GM23338 (cell line): ENCODE data around the gene FUT6. TPM values are rescaled to one million over a fixed set of nuclear protein-coding genes. Genes with fewer than 3 reads are reported as not detected.

Experiments
- ATAC-seq: fragments of 200-7000 bp; cut with Tn5 transposase; 3 replicates; pipeline ENCODE4 v1.9.1; 2020
- DNase-seq: peaks from one replicate; pipeline ENCODE4 v3.0.0-alpha.2; 2015; ENCODE audit warnings: low spot score
- H2AFZ ChIP-seq: fragments of 200-600 bp; sonication (generic); 2 replicates; pipeline ENCODE4 v1.8.0; 2016; ENCODE audit warnings: antibody characterized with exemption, mild to moderate bottlenecking, moderate library complexity
- H3F3A ChIP-seq: fragments of 200-600 bp; sonication (generic); replicated peaks from 2 replicates; pipeline ENCODE4 v1.8.0; 2017; ENCODE audit warnings: antibody characterized with exemption, mixed run types, low read depth
- H3K27ac ChIP-seq: fragments of 200-600 bp; sonication (generic); 2 replicates; pipeline ENCODE4 v1.6.1; 2016; ENCODE audit warnings: low read depth
- H3K27me3 ChIP-seq: fragments of 200-600 bp; sonication (generic); 2 replicates; pipeline ENCODE4 v1.8.0; 2016; ENCODE audit warnings: mild to moderate bottlenecking, mixed run types, moderate library complexity; ENCODE audit not compliant: insufficient read depth
- H3K36me3 ChIP-seq: fragments of 200-600 bp; sonication (generic); 2 replicates; pipeline ENCODE4 v1.8.0; 2016; ENCODE audit warnings: mild to moderate bottlenecking; ENCODE audit not compliant: insufficient read depth
- H3K4me1 ChIP-seq: fragments of 200-600 bp; sonication (generic); 2 replicates; pipeline ENCODE4 v1.8.0; 2016; ENCODE audit warnings: mild to moderate bottlenecking, moderate library complexity; ENCODE audit not compliant: insufficient read depth
- H3K4me2 ChIP-seq: fragments of 200-600 bp; sonication (generic); 2 replicates; pipeline ENCODE4 v1.7.1; 2017; ENCODE audit warnings: mixed run types
- H3K4me3 ChIP-seq: fragments of 200-600 bp; sonication (generic); 2 replicates; pipeline ENCODE4 v1.6.1; 2016; ENCODE audit warnings: mixed run types
- H3K79me2 ChIP-seq: fragments of 200-600 bp; sonication (generic); replicated peaks from 2 replicates; pipeline ENCODE4 v1.8.0; 2017; ENCODE audit warnings: mild to moderate bottlenecking; ENCODE audit not compliant: insufficient read depth
- H3K9me2 ChIP-seq: fragments of 200-600 bp; sonication (generic); 2 replicates; pipeline ENCODE4 v1.8.0; 2017; ENCODE audit not compliant: insufficient read depth
- H4K20me1 ChIP-seq: fragments of 200-600 bp; sonication (generic); replicated peaks from 2 replicates; pipeline ENCODE4 v1.8.0; 2017; ENCODE audit warnings: mild to moderate bottlenecking; ENCODE audit not compliant: insufficient read depth
- H3K27ac Mint-ChIP-seq: 2 replicates; pipeline ENCODE4 v1.8.0; 2020; ENCODE audit warnings: inconsistent platforms, mild to moderate bottlenecking, moderate library complexity, mixed read lengths
- H3K27me3 Mint-ChIP-seq: 3 replicates; pipeline ENCODE4 v1.8.0; 2022; ENCODE audit warnings: low read depth, mild to moderate bottlenecking, moderate library complexity, mixed read lengths, inconsistent platforms; ENCODE audit not compliant: insufficient read depth, poor library complexity
- H3K36me3 Mint-ChIP-seq: 3 replicates; pipeline ENCODE4 v1.8.0; 2021; ENCODE audit warnings: low read depth, mild to moderate bottlenecking, inconsistent platforms, moderate library complexity, mixed read lengths
- H3K4me1 Mint-ChIP-seq: 3 replicates; pipeline ENCODE4 v1.8.0; 2020; ENCODE audit warnings: mild to moderate bottlenecking, inconsistent platforms, mixed read lengths
- H3K4me3 Mint-ChIP-seq: 3 replicates; pipeline ENCODE4 v1.8.0; 2021; ENCODE audit warnings: moderate library complexity, mild to moderate bottlenecking, inconsistent platforms, mixed read lengths
- H3K9me3 Mint-ChIP-seq: 3 replicates; pipeline ENCODE4 v1.8.0; 2020; ENCODE audit warnings: moderate library complexity, mild to moderate bottlenecking, inconsistent platforms, mixed read lengths
- CREB1 ChIP-seq: fragments of 250-450 bp; sonication (Bioruptor Pico); IDR thresholded peaks from 2 replicates; pipeline ENCODE4 v1.5.0; 2020; ENCODE audit warnings: low read depth, mild to moderate bottlenecking, moderate library complexity
- EZH2 ChIP-seq: fragments of 200-600 bp; sonication (generic); IDR thresholded peaks from one replicate; pipeline ENCODE4 v1.8.0; 2017; ENCODE audit warnings: antibody characterized with exemption, mild to moderate bottlenecking, low read depth; ENCODE audit not compliant: unreplicated experiment
- EZH2phosphoT487 ChIP-seq: fragments of 200-600 bp; sonication (generic); IDR thresholded peaks from one replicate; pipeline ENCODE4 v1.8.1; 2018; ENCODE audit warnings: antibody characterized with exemption; ENCODE audit not compliant: unreplicated experiment
- JUNB ChIP-seq: IDR thresholded peaks from one replicate; pipeline ENCODE4 v1.6.1; 2016; ENCODE audit warnings: antibody characterized with exemption; ENCODE audit not compliant: unreplicated experiment
- NANOG ChIP-seq: IDR thresholded peaks from 2 replicates; pipeline ENCODE4 v1.6.1; 2016; ENCODE audit warnings: antibody characterized with exemption, borderline replicate concordance
- STAT1 ChIP-seq: IDR thresholded peaks from one replicate; pipeline ENCODE4 v1.6.1; 2016; ENCODE audit warnings: antibody characterized with exemption; ENCODE audit not compliant: unreplicated experiment
- polyA plus RNA-seq: library from polyadenylated mRNA; unstranded; fragments of >200 nt; fragmentation: Nextera tagmentation; extraction: Ambion mirVana; gene quantifications from 2 replicates; pipeline ENCODE4 v1.2.1, GENCODE V29; 2016
- total RNA-seq: library from RNA; depleted of rRNA; stranded (reverse); fragments of >200 nt; shearing (Covaris generic); gene quantifications from 2 replicates; pipeline ENCODE4 v1.2.3, GENCODE V29; 2014
- TF ChIP-seq, protein P1 (sequence below): fragments of 250-450 bp; sonication (Bioruptor Pico); IDR thresholded peaks from 2 replicates; pipeline ENCODE4 v1.5.0; 2020; ENCODE audit warnings: mild to moderate bottlenecking, moderate library complexity
- TF ChIP-seq, protein P2 (sequence below): IDR thresholded peaks from 2 replicates; pipeline ENCODE4 v1.6.1; 2016; ENCODE audit warnings: antibody characterized with exemption

The FUT6 gene
- total and polyA plus RNA-seq, 2 experiments from 2014 or later: not detected

DNA sequence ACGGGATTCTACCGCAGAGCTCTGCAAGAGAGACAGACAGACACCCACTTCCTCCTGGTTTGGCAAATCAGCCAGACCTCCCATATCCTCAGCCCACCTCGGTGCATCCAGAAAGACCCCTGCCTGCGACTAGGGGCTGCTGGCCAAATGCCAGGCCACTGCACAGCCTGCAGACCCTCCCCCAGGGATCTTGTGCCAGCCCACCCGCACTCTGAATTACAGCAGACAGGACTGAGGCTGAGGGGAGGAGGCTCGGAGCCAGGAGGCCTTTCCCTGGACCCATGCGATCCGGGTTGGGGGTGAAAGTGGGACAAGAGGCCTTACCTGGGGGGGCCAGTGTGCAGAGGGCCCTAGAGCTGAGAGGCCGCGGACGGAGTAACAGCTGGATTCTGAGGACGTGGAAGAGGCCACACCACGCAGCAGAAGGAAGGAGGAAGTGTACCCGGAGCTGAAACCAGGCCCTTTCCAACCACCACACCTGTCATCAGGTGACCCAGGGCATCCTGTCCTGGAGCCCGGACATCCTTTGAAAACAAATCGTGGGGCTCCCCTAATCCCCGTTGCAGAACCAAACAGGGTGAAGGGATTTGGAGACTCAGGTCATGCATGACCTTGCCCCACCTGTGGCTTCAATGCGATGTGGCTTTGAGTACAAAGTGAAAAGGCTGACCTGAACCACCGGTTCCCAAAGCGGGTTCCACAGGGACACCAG lies 993 bp downstream of the FUT6 start (continued):
- TF ChIP-seq, protein P1, sequence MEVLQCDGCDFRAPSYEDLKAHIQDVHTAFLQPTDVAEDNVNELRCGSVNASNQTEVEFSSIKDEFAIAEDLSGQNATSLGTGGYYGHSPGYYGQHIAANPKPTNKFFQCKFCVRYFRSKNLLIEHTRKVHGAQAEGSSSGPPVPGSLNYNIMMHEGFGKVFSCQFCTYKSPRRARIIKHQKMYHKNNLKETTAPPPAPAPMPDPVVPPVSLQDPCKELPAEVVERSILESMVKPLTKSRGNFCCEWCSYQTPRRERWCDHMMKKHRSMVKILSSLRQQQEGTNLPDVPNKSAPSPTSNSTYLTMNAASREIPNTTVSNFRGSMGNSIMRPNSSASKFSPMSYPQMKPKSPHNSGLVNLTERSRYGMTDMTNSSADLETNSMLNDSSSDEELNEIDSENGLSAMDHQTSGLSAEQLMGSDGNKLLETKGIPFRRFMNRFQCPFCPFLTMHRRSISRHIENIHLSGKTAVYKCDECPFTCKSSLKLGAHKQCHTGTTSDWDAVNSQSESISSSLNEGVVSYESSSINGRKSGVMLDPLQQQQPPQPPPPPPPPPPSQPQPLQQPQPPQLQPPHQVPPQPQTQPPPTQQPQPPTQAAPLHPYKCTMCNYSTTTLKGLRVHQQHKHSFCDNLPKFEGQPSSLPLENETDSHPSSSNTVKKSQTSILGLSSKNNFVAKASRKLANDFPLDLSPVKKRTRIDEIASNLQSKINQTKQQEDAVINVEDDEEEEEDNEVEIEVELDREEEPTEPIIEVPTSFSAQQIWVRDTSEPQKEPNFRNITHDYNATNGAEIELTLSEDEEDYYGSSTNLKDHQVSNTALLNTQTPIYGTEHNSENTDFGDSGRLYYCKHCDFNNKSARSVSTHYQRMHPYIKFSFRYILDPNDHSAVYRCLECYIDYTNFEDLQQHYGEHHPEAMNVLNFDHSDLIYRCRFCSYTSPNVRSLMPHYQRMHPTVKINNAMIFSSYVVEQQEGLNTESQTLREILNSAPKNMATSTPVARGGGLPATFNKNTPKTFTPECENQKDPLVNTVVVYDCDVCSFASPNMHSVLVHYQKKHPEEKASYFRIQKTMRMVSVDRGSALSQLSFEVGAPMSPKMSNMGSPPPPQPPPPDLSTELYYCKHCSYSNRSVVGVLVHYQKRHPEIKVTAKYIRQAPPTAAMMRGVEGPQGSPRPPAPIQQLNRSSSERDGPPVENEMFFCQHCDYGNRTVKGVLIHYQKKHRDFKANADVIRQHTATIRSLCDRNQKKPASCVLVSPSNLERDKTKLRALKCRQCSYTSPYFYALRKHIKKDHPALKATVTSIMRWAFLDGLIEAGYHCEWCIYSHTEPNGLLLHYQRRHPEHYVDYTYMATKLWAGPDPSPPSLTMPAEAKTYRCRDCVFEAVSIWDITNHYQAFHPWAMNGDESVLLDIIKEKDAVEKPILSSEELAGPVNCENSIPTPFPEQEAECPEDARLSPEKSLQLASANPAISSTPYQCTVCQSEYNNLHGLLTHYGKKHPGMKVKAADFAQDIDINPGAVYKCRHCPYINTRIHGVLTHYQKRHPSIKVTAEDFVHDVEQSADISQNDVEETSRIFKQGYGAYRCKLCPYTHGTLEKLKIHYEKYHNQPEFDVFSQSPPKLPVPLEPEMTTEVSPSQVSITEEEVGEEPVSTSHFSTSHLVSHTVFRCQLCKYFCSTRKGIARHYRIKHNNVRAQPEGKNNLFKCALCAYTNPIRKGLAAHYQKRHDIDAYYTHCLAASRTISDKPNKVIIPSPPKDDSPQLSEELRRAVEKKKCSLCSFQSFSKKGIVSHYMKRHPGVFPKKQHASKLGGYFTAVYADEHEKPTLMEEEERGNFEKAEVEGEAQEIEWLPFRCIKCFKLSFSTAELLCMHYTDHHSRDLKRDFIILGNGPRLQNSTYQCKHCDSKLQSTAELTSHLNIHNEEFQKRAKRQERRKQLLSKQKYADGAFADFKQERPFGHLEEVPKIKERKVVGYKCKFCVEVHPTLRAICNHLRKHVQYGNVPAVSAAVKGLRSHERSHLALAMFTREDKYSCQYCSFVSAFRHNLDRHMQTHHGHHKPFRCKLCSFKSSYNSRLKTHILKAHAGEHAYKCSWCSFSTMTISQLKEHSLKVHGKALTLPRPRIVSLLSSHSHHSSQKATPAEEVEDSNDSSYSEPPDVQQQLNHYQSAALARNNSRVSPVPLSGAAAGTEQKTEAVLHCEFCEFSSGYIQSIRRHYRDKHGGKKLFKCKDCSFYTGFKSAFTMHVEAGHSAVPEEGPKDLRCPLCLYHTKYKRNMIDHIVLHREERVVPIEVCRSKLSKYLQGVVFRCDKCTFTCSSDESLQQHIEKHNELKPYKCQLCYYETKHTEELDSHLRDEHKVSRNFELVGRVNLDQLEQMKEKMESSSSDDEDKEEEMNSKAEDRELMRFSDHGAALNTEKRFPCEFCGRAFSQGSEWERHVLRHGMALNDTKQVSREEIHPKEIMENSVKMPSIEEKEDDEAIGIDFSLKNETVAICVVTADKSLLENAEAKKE (CRISPR knock-in tag): no peak
- TF ChIP-seq, protein P2, sequence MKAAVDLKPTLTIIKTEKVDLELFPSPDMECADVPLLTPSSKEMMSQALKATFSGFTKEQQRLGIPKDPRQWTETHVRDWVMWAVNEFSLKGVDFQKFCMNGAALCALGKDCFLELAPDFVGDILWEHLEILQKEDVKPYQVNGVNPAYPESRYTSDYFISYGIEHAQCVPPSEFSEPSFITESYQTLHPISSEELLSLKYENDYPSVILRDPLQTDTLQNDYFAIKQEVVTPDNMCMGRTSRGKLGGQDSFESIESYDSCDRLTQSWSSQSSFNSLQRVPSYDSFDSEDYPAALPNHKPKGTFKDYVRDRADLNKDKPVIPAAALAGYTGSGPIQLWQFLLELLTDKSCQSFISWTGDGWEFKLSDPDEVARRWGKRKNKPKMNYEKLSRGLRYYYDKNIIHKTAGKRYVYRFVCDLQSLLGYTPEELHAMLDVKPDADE: no peak
- TF ChIP-seq EZH2 (no peak), NANOG (no peak), JUNB (no peak), STAT1 (no peak), CREB1 (CRISPR knock-in tag) (no peak)

DNA sequence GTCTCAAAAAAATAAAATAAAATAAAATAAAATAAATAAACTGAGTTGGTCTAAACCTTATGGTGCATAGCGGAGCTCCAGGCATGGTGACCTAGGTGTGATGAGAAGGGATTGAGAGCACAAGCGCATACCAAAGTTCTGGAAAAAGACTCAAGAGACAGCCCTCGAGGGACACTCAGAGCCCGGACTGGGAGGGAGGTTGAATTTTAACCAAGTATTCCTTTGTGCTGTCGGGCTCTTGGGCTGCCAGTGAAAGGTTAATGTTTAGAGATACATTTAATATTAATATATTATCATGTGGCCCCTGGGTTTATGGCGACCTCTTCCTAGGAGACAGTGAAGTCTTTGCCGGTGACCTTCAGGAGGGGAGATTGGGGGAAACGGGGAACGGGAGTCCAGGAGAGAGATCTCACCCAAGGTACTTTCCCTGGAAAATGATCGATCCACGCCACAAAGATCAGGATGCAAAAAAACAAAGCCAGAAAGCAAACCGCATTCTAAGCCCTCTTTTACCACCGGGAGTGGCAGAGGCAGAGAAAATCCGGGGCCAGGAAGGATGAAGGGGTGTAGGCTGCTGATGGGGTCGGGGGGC lies 1.6 kb downstream of the FUT6 start:
- no peak overlapping the region for H3K4me2 ChIP-seq
- no peaks in the 10 kb centered on the region for H3K27me3 ChIP-seq
- H2AFZ ChIP-seq: no peak overlapping the region
- Mint-ChIP-seq H3K4me1 (no peaks in the 10 kb centered on the region), H3K9me3 (no peaks in the 10 kb centered on the region), H3K36me3 (no peaks in the 10 kb centered on the region), H3K27ac (no peak overlapping the region), H3K4me3 (no peak overlapping the region), H3K27me3 (peaks cover 6% of the 10 kb centered on the region)
- H3F3A ChIP-seq: no peaks in the 10 kb centered on the region
- ATAC-seq (no peak), DNase-seq (no peak)
- no peaks in the 10 kb centered on the region for H3K36me3 ChIP-seq
- H4K20me1 ChIP-seq: no peaks in the 10 kb centered on the region
- no peak overlapping the region for H3K27ac ChIP-seq
- no peaks in the 10 kb centered on the region for H3K79me2 ChIP-seq
- no peaks in the 10 kb centered on the region for H3K4me1 ChIP-seq
- H3K4me3 ChIP-seq: no peak overlapping the region
- H3K9me2 ChIP-seq: no peaks in the 10 kb centered on the region
- TF ChIP-seq EZH2phosphoT487: no peak
